ENCODE results near the gene MYO15B.
"Not testable (repeated sequence)": the region's sequence is repeated elsewhere in the genome, so short reads cannot be mapped to it uniquely, and the experiment has no call there.

Gene MYO15B

DNA sequence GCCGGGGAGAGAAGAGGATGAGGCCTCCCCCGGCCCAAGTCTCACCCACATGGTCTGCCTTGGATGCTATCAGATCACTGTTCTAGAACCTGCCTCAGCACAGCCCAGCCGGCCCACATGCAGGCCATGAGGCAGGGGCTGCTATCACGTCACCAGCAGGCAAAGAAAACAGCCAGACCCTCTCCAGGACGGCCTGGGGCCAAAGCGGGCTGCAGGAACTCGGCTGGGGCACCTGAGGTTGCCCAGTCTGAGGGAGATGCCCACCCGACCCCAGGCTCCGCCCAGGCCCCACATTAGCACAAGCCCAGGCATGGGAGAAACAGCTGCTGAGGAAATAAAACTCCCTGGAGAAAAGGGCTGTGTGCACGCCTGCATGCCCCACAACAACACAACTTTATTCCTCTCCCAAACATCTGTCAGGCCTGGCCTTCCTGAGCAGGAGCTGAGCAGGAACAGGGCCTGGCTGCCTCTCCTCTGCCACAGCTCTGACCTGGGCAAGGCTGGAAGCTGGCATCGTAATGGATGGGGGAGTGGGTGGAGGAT is 39.0 kb downstream of the MYO15B start:
- no peak for DNase-seq

DNA sequence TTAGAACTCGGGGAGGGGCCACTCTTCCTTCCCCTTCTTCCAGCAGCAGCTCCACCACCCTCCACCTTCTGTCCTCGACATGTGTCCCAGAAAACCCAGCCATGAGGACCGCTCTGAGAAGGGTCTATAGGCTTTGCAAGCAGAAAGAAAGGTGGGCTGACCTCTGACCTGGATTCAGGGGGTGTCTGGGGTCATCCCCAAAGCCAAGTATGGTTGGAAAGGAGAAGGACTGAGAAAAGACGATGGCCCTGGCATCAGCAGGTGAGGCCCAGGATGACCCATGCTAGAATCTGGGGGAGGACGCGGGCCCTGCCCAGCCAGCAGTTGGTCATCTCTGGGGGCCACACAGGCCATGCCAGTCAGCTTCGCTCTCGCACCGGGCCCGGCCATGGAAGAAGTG is 39.5 kb downstream of the MYO15B start:
- DNase-seq = no peak

DNA sequence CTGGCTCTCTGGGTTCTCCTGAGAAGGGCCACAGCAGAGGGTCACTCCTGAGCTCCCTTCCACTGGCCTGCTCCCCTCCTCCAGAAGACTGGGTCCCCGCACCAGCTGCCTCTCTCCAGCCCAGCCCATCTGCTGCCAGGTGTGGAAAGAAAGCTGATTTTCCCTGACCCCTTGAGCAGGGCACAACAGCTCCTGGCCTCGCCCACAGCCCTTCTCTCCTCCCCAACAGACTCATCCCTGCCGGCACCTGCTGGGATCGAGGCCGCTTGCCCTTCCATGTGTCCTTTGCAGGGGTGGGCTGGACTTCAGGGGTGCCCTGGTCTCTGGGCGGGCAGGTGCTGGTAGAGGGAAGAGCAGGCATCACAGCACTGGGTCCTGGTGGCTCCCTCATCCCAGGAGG is 40.8 kb downstream of the MYO15B start:
- DNase-seq = no peak

DNA sequence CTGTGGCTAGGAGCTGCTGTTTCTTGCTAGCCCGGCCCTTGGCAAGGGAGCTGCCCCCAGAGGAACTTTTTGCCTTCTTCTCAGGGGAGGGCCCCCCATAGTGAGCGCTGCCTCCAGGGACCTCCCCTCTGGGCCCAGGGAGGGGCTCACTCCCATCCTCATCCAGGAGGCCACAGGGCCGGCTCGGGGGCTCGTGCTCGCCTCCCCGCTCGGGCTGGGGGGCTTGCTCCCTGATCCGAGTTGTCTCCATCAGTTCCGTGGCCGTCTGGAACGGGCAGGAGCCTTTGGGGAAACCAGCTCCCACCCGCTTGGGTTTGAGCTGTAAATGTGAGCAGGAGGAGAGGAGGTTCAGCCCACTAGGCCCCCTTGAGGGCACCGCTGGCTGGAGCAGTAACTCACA is 41.6 kb downstream of the MYO15B start:
- no peak for DNase-seq

DNA sequence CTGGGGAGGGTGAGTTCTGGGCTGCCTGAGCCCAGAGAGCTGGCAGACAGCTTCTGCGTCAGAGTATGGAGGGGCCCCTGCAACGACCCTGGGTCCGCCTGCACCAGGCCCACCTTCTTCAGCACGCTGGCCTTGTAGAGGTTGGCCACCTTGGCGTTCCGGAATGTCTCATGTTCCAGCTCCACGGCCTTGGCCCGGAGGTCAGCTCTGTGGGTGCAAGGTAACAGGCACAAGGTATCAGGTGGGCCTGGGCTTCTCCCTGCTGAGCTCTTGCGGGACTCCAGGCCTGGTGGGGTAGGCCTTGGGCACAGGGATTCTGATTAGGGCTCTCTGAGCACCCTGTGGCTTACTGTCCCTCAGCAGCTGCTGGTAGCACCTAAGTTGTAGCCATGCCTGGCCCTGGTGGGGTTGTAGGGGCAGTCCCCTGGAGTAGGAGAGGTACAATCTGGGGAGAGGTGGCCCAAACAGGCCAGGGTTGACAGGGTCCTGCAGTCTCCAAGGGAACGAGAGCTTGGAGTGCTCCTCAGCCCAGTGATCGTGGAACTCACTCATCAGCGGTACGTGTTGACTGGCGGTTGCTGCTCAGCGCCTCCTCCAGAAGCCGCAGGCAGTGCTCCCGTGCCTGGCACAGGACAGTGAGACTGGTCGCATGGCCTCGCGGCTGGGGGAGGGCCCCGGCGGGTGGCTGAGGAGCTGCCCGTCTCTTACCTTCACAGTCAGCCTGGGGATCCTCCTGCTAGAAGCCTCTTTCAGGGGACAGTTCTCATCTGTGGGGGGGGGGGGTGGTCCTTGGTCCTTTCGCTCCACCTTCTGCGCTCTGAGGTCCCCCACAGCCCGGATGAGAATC is 42.7 kb downstream of the MYO15B start:
- DNase-seq = no peak

DNA sequence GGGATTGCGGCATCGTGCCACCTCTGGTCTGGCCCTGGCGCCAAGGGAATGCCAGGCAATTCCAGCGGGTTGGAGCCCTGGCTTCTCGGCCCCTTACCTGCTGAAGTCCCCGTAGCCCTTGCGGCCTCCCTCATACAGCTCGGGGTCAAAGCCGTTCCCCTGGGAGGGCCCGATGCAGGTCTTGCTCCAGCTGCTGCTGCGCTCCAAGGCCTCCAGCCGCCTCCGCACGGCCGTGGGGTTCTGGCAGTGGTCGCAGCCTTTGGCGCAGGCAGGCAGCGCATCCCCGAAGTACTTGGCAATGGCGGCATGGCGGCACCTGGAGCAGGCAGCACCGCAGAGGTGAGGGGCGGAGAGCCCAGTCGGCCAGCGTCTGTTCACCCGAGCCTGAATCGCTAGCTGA is 43.8 kb downstream of the MYO15B start:
- DNase-seq = no peak

DNA sequence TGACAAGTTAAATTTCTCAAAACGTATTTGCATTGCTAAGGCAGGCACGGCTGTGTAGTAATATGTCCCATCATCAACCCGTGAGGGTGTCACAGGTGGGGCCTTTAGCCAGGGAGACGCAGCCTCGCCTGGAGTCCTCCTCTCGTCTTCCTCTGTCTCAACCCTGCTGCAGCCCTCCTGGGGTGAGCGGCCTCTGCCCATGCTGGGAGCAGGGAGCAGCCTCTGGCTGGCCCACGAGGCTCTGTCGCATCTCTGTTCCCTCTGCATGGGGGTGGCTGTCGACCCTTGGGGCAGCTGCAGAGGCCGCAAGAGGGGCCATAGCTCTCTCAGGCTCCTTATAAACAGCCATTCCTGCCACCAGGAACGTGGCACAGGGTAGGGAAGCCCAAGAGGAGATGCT is 44.8 kb downstream of the MYO15B start:
- DNase-seq = no peak

DNA sequence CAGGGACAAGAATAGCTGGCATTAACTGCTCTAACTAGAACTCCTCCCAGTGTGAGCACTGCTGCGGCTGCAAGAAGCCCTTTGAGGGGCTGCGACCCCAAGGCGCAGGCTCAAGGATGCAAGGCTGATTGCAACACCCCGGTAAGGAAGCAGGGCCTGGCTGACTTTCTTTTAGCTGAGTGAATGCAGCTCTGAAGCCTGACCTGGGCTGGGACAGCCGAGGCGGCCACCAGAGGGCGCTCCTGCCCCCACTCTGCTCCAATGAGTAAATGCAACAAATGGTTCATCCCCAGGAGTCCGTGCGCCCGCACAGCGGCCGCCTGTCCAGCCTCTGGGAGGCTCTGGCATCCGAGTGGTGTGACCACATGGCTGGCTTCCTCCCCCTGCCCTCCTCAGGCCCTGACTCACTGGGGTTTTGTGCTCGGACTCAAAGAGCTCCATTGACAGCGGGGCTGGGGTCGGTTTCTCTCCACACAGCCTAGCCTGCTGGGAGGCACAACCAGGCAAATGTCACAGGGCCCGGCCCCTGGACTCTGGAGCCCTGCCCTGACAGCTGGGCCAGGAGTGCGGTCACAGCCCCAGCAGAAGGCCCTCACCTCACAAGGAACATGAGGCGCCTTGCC is 45.4 kb downstream of the MYO15B start, which contains the start of gene SMIM5:
SMIM5 (plus strand) TSS at position 572 of the 623 bp plus-strand sequence. CDS start 6,768 bp downstream, outside the sequence.
- DNase-seq = peak; percentile 86 to 90

DNA sequence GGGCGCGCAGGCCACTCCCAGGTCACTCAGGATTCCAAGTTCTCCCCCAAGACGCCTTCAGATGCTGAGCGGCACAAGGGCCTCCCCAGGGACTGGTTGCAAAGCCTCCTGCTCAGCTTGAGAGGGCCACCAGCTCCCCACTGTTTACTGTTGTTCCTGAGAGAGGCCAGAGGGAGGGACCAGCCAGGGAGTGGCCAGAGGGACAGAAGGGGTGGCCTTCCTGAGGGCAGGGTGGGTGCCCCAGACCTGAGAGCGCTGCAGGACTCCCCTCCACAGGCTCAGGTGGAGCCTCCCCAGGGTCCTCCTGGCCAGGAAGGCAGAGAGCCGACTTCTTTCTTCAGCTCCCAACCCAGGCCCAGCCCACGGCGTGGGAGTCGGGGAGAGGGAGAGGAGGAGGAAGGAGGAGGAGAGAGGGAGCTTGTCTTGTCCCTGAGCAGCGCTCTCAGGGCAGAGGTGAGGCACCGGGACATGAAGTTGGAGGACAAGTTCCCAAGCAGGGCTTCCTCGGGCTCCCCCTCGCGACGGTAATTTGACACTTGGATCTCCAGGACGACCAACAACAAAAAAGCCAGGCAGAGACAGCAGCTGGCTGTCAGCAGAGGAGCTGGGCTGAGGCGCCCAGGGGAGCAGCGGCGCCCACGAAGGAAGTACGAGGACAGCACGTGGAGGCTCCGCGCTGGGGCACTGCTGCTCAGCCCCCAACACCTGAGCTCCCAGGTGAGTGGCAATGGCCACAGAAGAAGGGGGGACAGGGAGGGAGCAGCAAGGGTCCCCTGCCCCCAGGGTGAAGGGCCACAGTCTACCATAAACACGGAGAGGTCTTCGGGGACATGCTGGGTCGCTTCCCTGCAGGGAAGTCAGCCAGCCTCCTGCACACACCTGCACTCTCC is 46.1 kb downstream of the MYO15B start:
- peak; percentile 97 to 99 for DNase-seq

DNA sequence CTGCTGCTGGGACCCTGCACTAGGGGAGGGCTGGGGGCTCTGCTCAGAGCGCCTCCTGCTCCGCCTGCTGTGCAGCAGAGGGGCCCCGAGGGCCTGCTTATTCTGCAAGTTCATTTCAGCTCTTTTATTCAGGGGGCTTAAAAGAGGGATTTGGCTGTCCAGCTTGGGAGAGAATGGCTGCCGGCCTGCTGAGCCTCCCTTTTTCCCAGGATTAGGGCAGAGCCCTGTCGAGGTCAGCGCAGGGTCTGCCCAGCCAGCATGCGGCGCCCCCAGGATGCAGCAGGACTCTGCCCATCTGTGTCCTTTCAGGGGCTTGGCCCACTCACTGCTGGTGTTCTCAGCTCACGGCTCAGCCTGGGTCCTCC is 46.8 kb downstream of the MYO15B start:
- DNase-seq = no peak

DNA sequence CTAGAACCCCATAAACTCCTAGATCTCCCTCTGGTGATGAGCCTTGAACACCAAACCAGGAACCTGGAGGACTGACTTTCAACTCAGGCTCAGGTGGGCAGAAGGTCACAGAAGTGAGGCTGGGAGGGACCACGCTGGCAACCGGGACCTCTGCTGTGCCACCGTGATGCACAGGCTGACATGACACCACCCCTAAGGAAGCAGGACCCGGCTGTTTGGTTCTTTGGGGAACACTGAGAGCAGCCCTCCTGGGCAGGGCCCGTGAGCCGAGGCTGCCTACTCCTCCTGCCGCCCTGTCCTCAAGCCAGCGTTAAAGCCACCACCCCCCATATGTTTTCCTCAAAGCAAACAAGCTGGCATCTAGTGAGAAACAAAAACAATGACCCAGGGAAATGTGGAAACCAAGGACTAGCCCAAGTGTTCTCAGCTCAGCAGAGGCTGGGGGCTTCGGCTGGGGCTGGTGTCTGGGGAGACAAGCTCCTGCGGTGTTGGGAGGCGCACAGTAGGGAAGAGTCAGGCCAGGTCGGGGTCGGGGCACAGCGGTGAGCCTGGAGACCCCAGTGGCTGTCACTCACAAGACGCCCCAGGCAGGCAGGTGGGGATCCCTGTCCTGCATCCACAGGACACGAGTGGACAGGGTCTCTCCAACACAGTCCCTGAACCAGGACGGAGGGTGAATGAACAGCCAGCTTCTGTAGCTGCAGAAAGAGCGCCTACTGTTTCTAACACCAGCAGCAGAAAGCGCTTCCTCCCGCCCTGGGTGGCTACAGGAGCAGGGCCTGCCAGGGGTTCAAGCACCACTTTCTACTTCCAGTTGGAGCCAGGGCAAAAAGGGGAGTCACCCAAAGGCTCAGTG is 47.4 kb downstream of the MYO15B start:
- DNase-seq = no peak

DNA sequence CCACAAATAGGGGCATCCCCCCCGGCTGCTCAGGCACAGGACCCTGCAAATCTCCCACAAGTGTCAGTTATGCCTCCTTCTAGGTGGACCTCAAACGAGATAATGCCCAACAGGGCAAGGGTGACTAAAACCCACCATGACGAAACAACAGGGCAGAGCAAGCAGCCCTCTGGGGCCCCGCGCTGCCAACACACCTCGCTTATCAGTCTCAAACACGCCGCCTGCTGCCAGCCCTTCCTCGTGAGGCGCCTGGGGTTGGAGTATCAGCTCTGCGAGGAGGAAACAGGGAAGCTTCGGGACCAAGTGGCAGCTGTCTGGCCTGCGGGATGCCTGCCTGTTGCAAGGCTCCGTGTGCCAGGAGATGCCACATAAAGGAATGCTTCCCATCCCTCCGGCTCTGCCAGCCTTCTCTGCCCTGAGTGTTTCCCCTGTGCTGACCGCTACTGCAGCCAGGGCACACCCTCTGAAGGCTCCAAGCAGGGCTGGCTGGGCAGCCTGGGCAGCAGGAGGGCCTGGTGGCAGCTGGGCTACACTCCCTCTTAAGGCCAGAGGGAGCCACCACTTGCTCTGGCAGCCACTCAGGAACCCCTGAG is 48.1 kb downstream of the MYO15B start:
- DNase-seq = no peak

DNA sequence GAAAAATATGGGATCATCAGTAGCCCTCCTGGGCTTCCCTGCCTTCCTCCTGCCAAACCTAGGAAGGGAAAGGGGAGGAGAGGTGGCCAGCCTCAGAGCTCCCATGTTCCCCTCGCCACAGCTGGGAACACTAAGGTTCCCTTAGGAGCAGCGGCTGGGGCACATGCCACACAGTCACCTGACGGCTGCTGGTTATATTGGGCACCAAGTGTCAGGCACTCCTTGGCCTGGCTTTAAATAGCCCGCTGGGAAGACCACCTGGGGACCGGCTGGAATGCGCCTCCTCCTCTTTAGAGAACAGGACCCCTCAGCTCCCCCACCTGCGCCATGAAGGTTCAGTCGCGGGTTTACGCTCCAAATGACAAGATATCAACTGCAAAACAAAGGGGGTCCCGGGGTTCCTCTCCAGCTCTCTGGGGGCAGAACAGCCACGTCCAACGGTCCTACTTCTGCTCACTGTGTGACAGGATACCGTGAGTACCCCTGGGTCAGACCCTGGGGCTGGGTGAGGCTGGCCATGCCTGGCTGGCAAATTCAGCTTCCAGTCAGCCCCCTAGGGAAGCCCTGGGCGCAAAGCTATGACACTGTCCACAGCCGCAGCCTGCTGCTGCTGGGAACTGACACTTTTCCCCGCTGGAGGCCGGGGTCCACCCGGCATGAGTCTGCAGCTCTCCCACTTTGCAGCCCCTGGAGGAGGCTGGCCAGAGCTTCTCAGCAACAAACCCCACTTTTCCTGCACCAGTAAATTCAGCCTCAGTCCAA is 49.0 kb downstream of the MYO15B start:
- DNase-seq = no peak

DNA sequence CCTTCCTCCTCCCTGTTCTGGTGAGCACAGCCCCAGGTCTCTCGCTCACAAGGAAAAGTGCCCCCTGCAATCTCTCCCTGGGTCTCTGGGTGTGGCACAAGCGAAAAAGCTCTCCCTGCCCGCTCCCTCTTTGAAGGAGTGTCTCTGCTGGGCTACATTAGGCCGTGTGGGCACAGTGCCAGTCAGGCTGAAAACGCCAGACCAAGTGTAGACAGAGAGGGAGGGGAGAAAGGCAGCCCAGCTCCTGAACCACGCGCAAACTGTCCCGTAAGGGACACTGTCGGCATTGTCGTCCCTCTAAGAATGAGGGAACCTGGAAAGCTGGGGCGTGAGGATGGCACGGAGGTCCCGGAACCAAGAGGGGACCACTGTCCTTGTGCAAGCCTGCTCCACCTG is 49.5 kb downstream of the MYO15B start:
- DNase-seq = no peak

DNA sequence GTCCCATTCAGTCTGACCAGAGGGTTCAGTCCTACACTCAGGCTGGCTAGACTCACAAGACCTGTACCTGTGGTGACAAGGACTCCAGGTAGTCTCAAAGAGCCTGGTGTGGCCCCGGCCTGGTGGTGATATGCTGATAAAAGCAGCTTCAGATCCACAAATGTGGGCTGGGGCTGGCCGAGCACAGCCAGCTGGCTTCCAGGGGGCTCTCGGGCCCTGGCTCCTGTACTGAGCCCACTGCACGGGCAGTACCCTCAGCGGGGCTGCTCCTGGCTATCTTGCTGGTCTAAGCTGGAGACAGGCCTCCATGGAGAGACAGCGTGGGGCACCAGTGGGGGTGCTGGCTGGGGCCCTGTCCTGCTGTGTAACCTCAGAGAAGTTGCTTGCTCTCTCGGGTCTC is 50.0 kb downstream of the MYO15B start:
- DNase-seq = no peak

DNA sequence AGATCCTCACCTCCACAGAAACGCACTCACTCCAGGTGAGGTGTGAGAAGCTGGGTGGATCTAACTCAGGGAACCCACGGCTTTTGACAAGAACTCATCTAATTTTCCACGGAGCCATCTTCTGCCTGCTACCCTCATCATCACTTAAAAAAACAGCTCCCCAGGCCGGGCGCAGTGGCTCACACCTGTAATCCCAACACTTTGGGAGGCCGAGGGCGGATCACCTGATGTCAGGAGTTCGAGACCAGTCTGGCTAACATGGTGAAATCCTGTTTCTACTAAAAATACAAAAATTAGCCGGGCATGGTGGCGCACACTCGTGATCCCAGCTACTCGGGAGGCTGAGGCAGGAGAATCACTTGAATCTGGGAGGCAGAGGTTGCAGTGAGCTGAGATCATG is 50.4 kb downstream of the MYO15B start:
- not testable (repeated sequence) for DNase-seq

DNA sequence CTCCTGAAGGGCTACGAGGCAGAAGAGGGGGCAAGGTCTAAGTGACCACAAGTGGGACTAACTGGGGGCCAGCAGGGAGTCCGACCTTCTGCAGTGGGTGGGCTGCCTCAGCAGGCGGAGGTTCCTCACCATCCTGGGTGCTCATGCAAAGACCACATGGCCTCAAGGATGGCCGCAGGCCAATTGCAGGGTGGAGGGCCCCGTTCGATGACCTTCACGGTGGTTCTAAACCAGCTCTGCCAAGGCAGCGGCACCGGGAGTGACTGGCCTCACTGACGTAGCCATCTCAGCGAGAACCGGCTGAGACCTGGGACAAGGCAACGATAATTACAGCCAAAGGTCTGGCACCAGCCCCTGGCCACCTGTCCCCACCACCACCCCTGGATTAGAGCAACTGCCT is 51.3 kb downstream of the MYO15B start:
- no peak for DNase-seq

DNA sequence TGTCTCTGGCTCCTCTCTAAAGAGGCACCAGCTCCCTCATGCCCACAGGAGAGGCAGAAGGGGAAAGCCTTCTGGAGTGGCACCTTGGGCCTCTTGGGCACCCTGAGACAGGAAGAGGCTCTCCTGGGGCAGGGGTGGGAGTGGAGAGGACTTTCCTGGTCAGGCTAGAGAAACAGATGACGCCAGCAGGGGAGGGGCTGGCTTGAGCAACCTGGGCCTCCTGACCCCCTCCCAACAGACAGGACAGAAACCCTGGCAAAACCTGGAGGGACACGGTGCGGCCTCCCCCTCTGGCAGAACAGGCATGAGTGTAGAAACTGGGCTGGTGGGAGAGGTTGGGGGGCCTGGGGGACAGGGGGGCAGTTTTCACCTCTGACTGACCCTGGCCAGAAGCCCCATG is 51.7 kb downstream of the MYO15B start:
- DNase-seq = no peak

DNA sequence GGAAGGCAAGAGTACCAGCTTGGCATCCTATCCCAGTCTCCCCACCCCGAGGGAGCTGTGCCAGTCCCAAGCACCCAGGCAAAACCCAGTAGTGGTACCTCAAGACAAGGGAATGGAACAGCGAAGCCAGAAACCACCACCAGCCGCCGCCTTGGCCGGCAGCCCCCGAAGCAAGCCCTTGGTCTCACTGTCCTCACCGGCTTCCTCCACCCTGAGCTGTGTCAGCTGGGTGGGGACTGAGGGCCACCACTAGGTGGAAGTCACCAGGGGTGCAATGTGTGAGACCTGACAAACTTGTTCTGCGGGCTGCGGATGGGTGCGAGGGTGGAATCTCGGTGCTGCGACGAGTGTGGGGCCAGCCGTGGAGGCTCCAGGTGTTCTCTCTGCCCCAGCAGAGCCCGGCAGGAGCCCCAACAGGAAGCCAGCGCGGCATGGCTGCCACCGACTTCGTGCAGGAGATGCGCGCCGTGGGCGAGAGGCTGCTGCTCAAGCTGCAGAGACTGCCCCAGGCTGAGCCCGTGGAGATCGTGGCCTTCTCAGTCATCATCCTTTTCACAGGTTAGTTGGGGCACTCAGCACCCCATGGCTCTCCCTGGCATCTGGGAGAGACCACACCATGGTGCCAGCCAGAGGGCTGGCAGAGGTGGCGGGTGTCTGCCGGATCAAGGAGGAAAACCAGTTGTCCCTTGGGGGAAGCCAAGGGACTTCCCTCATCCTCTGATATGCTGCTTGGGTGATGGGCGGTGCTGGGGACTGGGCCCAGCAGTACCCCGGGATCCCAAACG is 52.4 kb downstream of the MYO15B start:
- no peak for DNase-seq

DNA sequence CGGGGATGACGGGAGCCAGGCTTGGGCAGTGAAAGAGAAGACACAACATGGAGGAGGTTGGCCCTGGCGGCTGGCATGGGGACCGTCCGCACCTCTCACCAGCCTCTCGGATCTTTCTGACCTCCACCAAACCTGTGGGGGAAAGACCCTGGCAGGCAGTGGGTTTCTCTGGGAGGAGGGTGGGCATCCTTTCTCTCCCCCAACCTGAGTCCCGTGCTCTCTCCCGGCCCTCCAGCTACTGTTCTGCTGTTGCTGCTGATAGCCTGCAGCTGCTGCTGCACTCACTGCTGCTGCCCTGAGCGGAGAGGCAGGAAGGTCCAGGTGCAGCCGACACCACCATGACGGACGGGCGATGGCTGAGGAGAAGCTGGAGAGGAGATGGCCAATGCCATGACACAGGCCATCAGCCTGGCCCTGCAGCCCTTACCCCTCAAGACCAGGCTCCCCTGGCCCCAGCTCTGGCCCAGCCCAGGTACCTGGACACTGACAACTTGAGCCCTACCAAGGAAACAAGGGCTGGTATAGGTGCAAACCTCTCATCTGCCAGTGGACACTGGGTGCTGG is 53.0 kb downstream of the MYO15B start:
- DNase-seq = no peak

Data from Kasumi-1 (cell line).